ENCODE data around the gene SOX1. TPM values are rescaled to one million over a fixed set of nuclear protein-coding genes. Genes with fewer than 3 reads are reported as not detected.

Gene SOX1
- total and polyA plus RNA-seq, 10 donors = not detected

- intact Hi-C loops (cut with DNase I; ENCODE audit: low total_unique reads) = no loop called here
- TF ChIP-seq CTCF (IDR thresholded peaks at IDR 0.05 in 8 of 11, conservative IDR thresholded peaks at IDR 0.05 in 3 of 11) = no peak
- TF ChIP-seq POLR2AphosphoS5 (IDR thresholded peaks at IDR 0.05) = no peak
- no peak for TF ChIP-seq POLR2A (IDR thresholded peaks at IDR 0.05)
- 3 to 11% (median 6%) methylated on average over 14 to 21 of the region's 21 CpGs for WGBS, 5 donors
- peaks cover 0 to 4% (median 0%) of the 10 kb centered on the region in 8 donors for H3K9me3 ChIP-seq
- H3K4me1 ChIP-seq = peaks cover 0 to 24% (median 0%) of the 10 kb centered on the region in 6 donors
- H3K27me3 ChIP-seq (replicated peaks in 1 of 7) = peaks cover 0 to 97% (median 65%) of the 10 kb centered on the region in 7 donors
- no peaks in the 10 kb centered on the region for H3K36me3 ChIP-seq
- no peak overlapping the region for H3K4me3 ChIP-seq
- no peak overlapping the region for H3K27ac ChIP-seq
- no peak for DNase-seq
These were observed 38.9 kb downstream of the SOX1 start for GRCh38 chr13:112105892-112106291.

GRCh38 chr13:112106478-112107141 is 39.7 kb downstream of the SOX1 start:
- TF ChIP-seq POLR2AphosphoS5 (IDR thresholded peaks at IDR 0.05) (no peak), POLR2A (IDR thresholded peaks at IDR 0.05) (no peak), CTCF (IDR thresholded peaks at IDR 0.05 in 8 of 11, conservative IDR thresholded peaks at IDR 0.05 in 3 of 11) (no peak)
- Histone ChIP-seq H3K9me3 (peaks cover 0 to 4% (median 0%) of the 10 kb centered on the region in 8 donors), H3K4me1 (peaks cover 0 to 24% (median 0%) of the 10 kb centered on the region in 6 donors), H3K4me3 (no peak overlapping the region), H3K27ac (no peak overlapping the region), H3K36me3 (no peaks in the 10 kb centered on the region), H3K27me3 (replicated peaks in 1 of 7) (peaks cover 0 to 96% (median 65%) of the 10 kb centered on the region in 7 donors)
- DNase-seq = no peak
- 7 to 10% (median 8%) methylated on average over 25 to 36 of the region's 36 CpGs for WGBS, 5 donors
- intact Hi-C loops (cut with DNase I; ENCODE audit: low total_unique reads) = no loop called here

GRCh38 chr13:112107289-112107688 is 40.3 kb downstream of the SOX1 start:
- DNase-seq = no peak
- H3K4me3 ChIP-seq = no peak overlapping the region
- H3K27me3 ChIP-seq (replicated peaks in 1 of 7) = peaks cover 0 to 91% (median 63%) of the 10 kb centered on the region in 7 donors
- intact Hi-C loops (cut with DNase I; ENCODE audit: low total_unique reads) = no loop called here
- H3K36me3 ChIP-seq = no peaks in the 10 kb centered on the region
- peaks cover 0 to 4% (median 0%) of the 10 kb centered on the region in 8 donors for H3K9me3 ChIP-seq
- 24 to 57% (median 25%) methylated on average over 11 to 18 of the region's 18 CpGs for WGBS, 5 donors
- TF ChIP-seq POLR2A (IDR thresholded peaks at IDR 0.05) = no peak
- no peak for TF ChIP-seq CTCF (IDR thresholded peaks at IDR 0.05 in 8 of 11, conservative IDR thresholded peaks at IDR 0.05 in 3 of 11)
- TF ChIP-seq POLR2AphosphoS5 (IDR thresholded peaks at IDR 0.05) = no peak
- no peak overlapping the region for H3K27ac ChIP-seq
- H3K4me1 ChIP-seq = peaks cover 0 to 24% (median 0%) of the 10 kb centered on the region in 6 donors

- Histone ChIP-seq H3K9me3 (no peaks in the 10 kb centered on the region), H3K27ac (no peak overlapping the region), H3K4me3 (no peak overlapping the region), H3K27me3 (replicated peaks in 1 of 7) (peaks cover 0 to 89% (median 32%) of the 10 kb centered on the region in 7 donors), H3K36me3 (no peaks in the 10 kb centered on the region), H3K4me1 (peaks cover 0 to 11% (median 0%) of the 10 kb centered on the region in 6 donors)
- intact Hi-C loops (cut with DNase I; ENCODE audit: low total_unique reads) = no loop called here
- TF ChIP-seq CTCF (IDR thresholded peaks at IDR 0.05 in 8 of 11, conservative IDR thresholded peaks at IDR 0.05 in 3 of 11) = no peak
- TF ChIP-seq POLR2AphosphoS5 (IDR thresholded peaks at IDR 0.05) = no peak
- no peak for TF ChIP-seq POLR2A (IDR thresholded peaks at IDR 0.05)
- no peak for DNase-seq
These were observed 43.5 kb downstream of the SOX1 start for GRCh38 chr13:112110479-112110878.
